Endothelial cell of hepatic sinusoid (primary cell): ENCODE data around the gene WBP1L.

ENCODE experiments used
- in situ Hi-C: cut with HindIII; loops from 2 replicates; pipeline ENCODE4 v1.10.0; 2017; ENCODE audit warnings: low sequenced_read_pairs

WBP1L gene

GRCh38 chr10:102776779-102777456 is 33.2 kb downstream of the WBP1L start:
- in situ Hi-C loops: no loop called here

- in situ Hi-C loops: no loop called here
Measured at GRCh38 chr10:102777711-102778453, 34.1 kb downstream of the WBP1L start.

- in situ Hi-C loops: no loop called here
Measured at GRCh38 chr10:102778781-102779180, 35.0 kb downstream of the WBP1L start.

GRCh38 chr10:102779680-102780526 is 36.2 kb downstream of the WBP1L start:
- in situ Hi-C loops: no loop called here

GRCh38 chr10:102780527-102780808 is 36.7 kb downstream of the WBP1L start:
- in situ Hi-C loops: no loop called here

GRCh38 chr10:102781090-102781920 is 37.6 kb downstream of the WBP1L start:
- in situ Hi-C loops: no loop called here

- in situ Hi-C loops: no loop called here
Measured at GRCh38 chr10:102781921-102782557, 38.3 kb downstream of the WBP1L start.

GRCh38 chr10:102782673-102783551 is 39.2 kb downstream of the WBP1L start:
- in situ Hi-C loops: no loop called here

GRCh38 chr10:102783568-102783967 is 39.8 kb downstream of the WBP1L start:
- in situ Hi-C loops: no loop called here

GRCh38 chr10:102785818-102786217 is 42.1 kb downstream of the WBP1L start:
- in situ Hi-C loops: no loop called here

- in situ Hi-C loops: no loop called here
Measured at GRCh38 chr10:102791754-102792395, 48.1 kb downstream of the WBP1L start.

GRCh38 chr10:102795453-102796406 is 52.0 kb downstream of the WBP1L start:
- in situ Hi-C loops: no loop called here

GRCh38 chr10:102796407-102797176 is 52.8 kb downstream of the WBP1L start:
- in situ Hi-C loops: no loop called here

- in situ Hi-C loops: no loop called here
Measured at GRCh38 chr10:102799691-102800471, 56.1 kb downstream of the WBP1L start.

GRCh38 chr10:102800611-102801335 is 57.0 kb downstream of the WBP1L start:
- in situ Hi-C loops: no loop called here

GRCh38 chr10:102801496-102801895 is 57.7 kb downstream of the WBP1L start:
- in situ Hi-C loops: no loop called here
